ENCODE results near the gene RGS19. TPM values are rescaled to one million over a fixed set of nuclear protein-coding genes. Genes with fewer than 3 reads are reported as not detected.
A peak's percentile ranks its signal among the peaks of the same experiment; 100 is the strongest.

Gene RGS19
- polyA plus RNA-seq, 1 donor (not counting 4 experiments of a cell fraction or from before 2014, with no cell fraction given) = 11.8 TPM

- no peak overlapping the region for H2AFZ ChIP-seq (ENCODE audit: control insufficient read depth, low read length)
- no peaks in the 10 kb centered on the region for H3K9me3 ChIP-seq (ENCODE audit: control insufficient read depth, low read depth, low read length)
- H3K79me2 ChIP-seq (ENCODE audit: control insufficient read depth, insufficient read depth, low read length) = peaks cover 2% of the 10 kb centered on the region
- H3K36me3 ChIP-seq (ENCODE audit: control insufficient read depth in 2 of 2, extremely low read depth in 1 of 2, insufficient read depth in 2 of 2, low read length in 2 of 2) = peaks cover 0 to 6% of the 10 kb centered on the region in 2 experiments
- peak overlapping the region; percentile 72 for H3K9ac ChIP-seq (ENCODE audit: control insufficient read depth, extremely low read depth, insufficient read depth, low read length)
- FAIRE-seq (no peak), DNase-seq (ENCODE audit: low read depth, low spot score) (no peak)
- dilution Hi-C loops (cut with MboI; ENCODE audit: extremely low pct_ligation_motif_present, low sequenced_read_pairs) = no loop called here
- H3K27ac ChIP-seq (ENCODE audit: control insufficient read depth, insufficient read depth, low read length) = no peak overlapping the region
- H3K4me1 ChIP-seq (ENCODE audit: control insufficient read depth, extremely low read depth, insufficient read depth, low read length) = peaks cover 15% of the 10 kb centered on the region
- TF ChIP-seq EZH2 (IDR thresholded peaks at IDR 0.05; ENCODE audit: low read length) (no peak), CTCF (optimal IDR thresholded peaks at IDR 0.05 in 1 of 3, IDR thresholded peaks at IDR 0.05 in 1 of 3, conservative IDR thresholded peaks at IDR 0.05 in 1 of 3; ENCODE audit: extremely low read depth in 1 of 3, insufficient read depth in 2 of 3, low read length in 3 of 3) (no peak)
- no peaks in the 10 kb centered on the region for H3K9me1 ChIP-seq (ENCODE audit: control insufficient read depth, extremely low read depth, insufficient read depth, low read length)
- peak overlapping the region; percentile 97 for H3K4me2 ChIP-seq (ENCODE audit: control insufficient read depth, extremely low read depth, insufficient read depth, low read depth, low read length)
- H3K4me3 ChIP-seq (ENCODE audit: control insufficient read depth in 2 of 3, extremely low read depth in 1 of 3, insufficient read depth in 2 of 3, low read depth in 1 of 3, low read length in 3 of 3) = peak overlapping the region; percentile 78 to 93 (median 79)
- H3K27me3 ChIP-seq (ENCODE audit: control insufficient read depth, extremely low read depth, insufficient read depth, low read length) = peaks cover 14% of the 10 kb centered on the region
- H4K20me1 ChIP-seq (ENCODE audit: control insufficient read depth, extremely low read depth, insufficient read depth, low read length) = no peaks in the 10 kb centered on the region
These were observed 1.3 kb downstream of the RGS19 start for GRCh38 chr20:64077876-64078551.

- dilution Hi-C loops (cut with MboI; ENCODE audit: extremely low pct_ligation_motif_present, low sequenced_read_pairs) = no loop called here
- Histone ChIP-seq H3K79me2 (ENCODE audit: control insufficient read depth, insufficient read depth, low read length) (peaks cover 2% of the 10 kb centered on the region), H3K9me3 (ENCODE audit: control insufficient read depth, low read depth, low read length) (no peaks in the 10 kb centered on the region), H3K36me3 (ENCODE audit: control insufficient read depth in 2 of 2, extremely low read depth in 1 of 2, insufficient read depth in 2 of 2, low read length in 2 of 2) (peaks cover 0 to 6% of the 10 kb centered on the region in 2 experiments), H3K4me1 (ENCODE audit: control insufficient read depth, extremely low read depth, insufficient read depth, low read length) (peaks cover 13% of the 10 kb centered on the region), H2AFZ (ENCODE audit: control insufficient read depth, low read length) (no peak overlapping the region), H4K20me1 (ENCODE audit: control insufficient read depth, extremely low read depth, insufficient read depth, low read length) (no peaks in the 10 kb centered on the region), H3K4me3 (ENCODE audit: control insufficient read depth in 2 of 3, extremely low read depth in 1 of 3, insufficient read depth in 2 of 3, low read depth in 1 of 3, low read length in 3 of 3) (no peak overlapping the region), H3K9ac (ENCODE audit: control insufficient read depth, extremely low read depth, insufficient read depth, low read length) (no peak overlapping the region), H3K27ac (ENCODE audit: control insufficient read depth, insufficient read depth, low read length) (no peak overlapping the region), H3K27me3 (ENCODE audit: control insufficient read depth, extremely low read depth, insufficient read depth, low read length) (peaks cover 10% of the 10 kb centered on the region), H3K4me2 (ENCODE audit: control insufficient read depth, extremely low read depth, insufficient read depth, low read depth, low read length) (no peak overlapping the region), H3K9me1 (ENCODE audit: control insufficient read depth, extremely low read depth, insufficient read depth, low read length) (no peaks in the 10 kb centered on the region)
- DNase-seq (ENCODE audit: low read depth, low spot score) (no peak), FAIRE-seq (no peak)
- TF ChIP-seq CTCF (optimal IDR thresholded peaks at IDR 0.05 in 1 of 3, IDR thresholded peaks at IDR 0.05 in 1 of 3, conservative IDR thresholded peaks at IDR 0.05 in 1 of 3; ENCODE audit: extremely low read depth in 1 of 3, insufficient read depth in 2 of 3, low read length in 3 of 3) (no peak), EZH2 (IDR thresholded peaks at IDR 0.05; ENCODE audit: low read length) (no peak)
These were observed 1.8 kb downstream of the RGS19 start for GRCh38 chr20:64077541-64077875.
